ENCODE data around the gene COQ2.

Gene COQ2

GRCh38 chr4:83219344-83220331 is 65.0 kb downstream of the COQ2 start:
- ChIA-PET CTCF (no interaction called here), POLR2A (no interaction called here)
- Histone ChIP-seq H3K36me3 (ENCODE audit: control insufficient read depth in 2 of 2, insufficient read depth in 1 of 2, low read length in 2 of 2) (no peaks in the 10 kb centered on the region), H3K27ac (ENCODE audit: extremely low read depth, low read depth, low read length) (no peak overlapping the region), H3K4me1 (ENCODE audit: control insufficient read depth, insufficient read depth, low read length) (no peaks in the 10 kb centered on the region), H3K9me3 (ENCODE audit: control insufficient read depth, insufficient read depth, low read depth, low read length) (no peaks in the 10 kb centered on the region), H3K4me3 (ENCODE audit: low read depth, low read length) (no peak overlapping the region)
- TF ChIP-seq, protein P1, sequence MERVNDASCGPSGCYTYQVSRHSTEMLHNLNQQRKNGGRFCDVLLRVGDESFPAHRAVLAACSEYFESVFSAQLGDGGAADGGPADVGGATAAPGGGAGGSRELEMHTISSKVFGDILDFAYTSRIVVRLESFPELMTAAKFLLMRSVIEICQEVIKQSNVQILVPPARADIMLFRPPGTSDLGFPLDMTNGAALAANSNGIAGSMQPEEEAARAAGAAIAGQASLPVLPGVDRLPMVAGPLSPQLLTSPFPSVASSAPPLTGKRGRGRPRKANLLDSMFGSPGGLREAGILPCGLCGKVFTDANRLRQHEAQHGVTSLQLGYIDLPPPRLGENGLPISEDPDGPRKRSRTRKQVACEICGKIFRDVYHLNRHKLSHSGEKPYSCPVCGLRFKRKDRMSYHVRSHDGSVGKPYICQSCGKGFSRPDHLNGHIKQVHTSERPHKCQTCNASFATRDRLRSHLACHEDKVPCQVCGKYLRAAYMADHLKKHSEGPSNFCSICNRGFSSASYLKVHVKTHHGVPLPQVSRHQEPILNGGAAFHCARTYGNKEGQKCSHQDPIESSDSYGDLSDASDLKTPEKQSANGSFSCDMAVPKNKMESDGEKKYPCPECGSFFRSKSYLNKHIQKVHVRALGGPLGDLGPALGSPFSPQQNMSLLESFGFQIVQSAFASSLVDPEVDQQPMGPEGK (tag by site-specific recombination; IDR thresholded peaks at IDR 0.05) = no peak
- no peak for TF ChIP-seq ZNF501 (tag by site-specific recombination; IDR thresholded peaks at IDR 0.05)
- no peak for TF ChIP-seq ZNF449 (tag by site-specific recombination; IDR thresholded peaks at IDR 0.05)
- no peak for TF ChIP-seq ZNF561 (tag by site-specific recombination; IDR thresholded peaks at IDR 0.05; ENCODE audit: borderline replicate concordance)
- TF ChIP-seq PRDM2 (tag by site-specific recombination; IDR thresholded peaks at IDR 0.05; ENCODE audit: borderline replicate concordance) = no peak

DNA sequence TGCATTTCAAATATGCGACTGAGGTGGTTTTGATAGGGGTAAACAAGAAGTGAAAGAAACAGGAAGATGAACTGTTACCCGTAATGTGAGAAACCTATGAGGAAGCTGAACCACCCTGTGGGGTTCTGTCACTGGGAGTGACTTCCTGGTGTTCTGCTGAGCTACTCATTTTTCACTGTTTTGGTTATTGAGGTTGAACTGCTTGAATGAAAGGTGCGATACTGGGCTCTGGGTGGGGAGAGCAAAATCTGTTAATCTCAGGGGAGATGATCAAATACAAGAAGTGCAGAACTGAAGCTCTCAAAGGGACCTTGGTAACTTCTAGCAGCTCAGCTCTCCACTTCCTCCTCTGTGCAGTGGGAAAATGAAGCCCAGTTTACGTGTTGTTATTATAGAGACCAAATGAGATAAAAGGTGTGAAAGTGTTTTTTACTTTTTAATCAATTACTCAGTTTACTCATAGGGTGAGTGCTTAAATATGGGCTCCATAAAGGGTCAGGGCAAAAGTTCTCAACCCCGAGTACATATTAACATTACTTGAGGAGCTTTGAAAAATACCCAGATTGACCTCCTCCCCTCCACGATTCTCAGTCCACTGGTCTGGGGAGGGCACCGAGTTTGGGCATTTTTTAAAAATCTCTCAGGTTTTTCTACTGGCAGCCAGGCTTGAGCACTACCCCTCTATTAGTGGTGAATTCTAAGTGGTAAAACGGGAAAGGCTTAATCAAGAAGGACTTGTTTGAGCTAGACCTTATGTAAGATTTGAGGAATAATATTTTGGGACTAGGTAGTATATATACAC is 66.7 kb downstream of the COQ2 start:
- CTCF ChIA-PET = interaction anchor here (0.7 to 1.5 kb wide), 2 partner anchors 42 to 143 kb away, joined by 3 read pairs; no protein-coding TSS in a partner anchor
- Histone ChIP-seq H3K9me3 (ENCODE audit: control insufficient read depth, insufficient read depth, low read depth, low read length) (no peaks in the 10 kb centered on the region), H3K4me1 (ENCODE audit: control insufficient read depth, insufficient read depth, low read length) (no peaks in the 10 kb centered on the region), H3K36me3 (ENCODE audit: control insufficient read depth in 2 of 2, insufficient read depth in 1 of 2, low read length in 2 of 2) (no peaks in the 10 kb centered on the region), H3K27ac (ENCODE audit: extremely low read depth, low read depth, low read length) (no peak overlapping the region), H3K4me3 (ENCODE audit: low read depth, low read length) (no peak overlapping the region)
- TF ChIP-seq ZSCAN30 (tag by site-specific recombination; IDR thresholded peaks at IDR 0.05) = no peak
- no peak for TF ChIP-seq ZNF239 (tag by site-specific recombination; IDR thresholded peaks at IDR 0.05)
- no peak for TF ChIP-seq ZNF175 (tag by site-specific recombination; IDR thresholded peaks at IDR 0.05)
- TF ChIP-seq GFI1B (tag by site-specific recombination; IDR thresholded peaks at IDR 0.05) = no peak
- TF ChIP-seq ZNF571 (tag by site-specific recombination; IDR thresholded peaks at IDR 0.05) = no peak
- no peak for TF ChIP-seq ZNF280D (tag by site-specific recombination; IDR thresholded peaks at IDR 0.05)
- TF ChIP-seq ZXDB (tag by site-specific recombination; IDR thresholded peaks at IDR 0.05) = no peak
- no peak for TF ChIP-seq ZNF133 (tag by site-specific recombination; IDR thresholded peaks at IDR 0.05)
- TF ChIP-seq MEIS1 (CRISPR knock-in tag; IDR thresholded peaks at IDR 0.05; ENCODE audit: borderline replicate concordance) = no peak
- TF ChIP-seq ZNF433 (tag by site-specific recombination; IDR thresholded peaks at IDR 0.05; ENCODE audit: low read depth) = no peak
- TF ChIP-seq ZNF692 (tag by site-specific recombination; IDR thresholded peaks at IDR 0.05) = no peak
- POLR2A ChIA-PET = no interaction called here
